ENCODE measurements around the gene PSMB11.
"Not testable (repeated sequence)": the region's sequence is repeated elsewhere in the genome, so short reads cannot be mapped to it uniquely, and the experiment has no call there.

Gene PSMB11

DNA sequence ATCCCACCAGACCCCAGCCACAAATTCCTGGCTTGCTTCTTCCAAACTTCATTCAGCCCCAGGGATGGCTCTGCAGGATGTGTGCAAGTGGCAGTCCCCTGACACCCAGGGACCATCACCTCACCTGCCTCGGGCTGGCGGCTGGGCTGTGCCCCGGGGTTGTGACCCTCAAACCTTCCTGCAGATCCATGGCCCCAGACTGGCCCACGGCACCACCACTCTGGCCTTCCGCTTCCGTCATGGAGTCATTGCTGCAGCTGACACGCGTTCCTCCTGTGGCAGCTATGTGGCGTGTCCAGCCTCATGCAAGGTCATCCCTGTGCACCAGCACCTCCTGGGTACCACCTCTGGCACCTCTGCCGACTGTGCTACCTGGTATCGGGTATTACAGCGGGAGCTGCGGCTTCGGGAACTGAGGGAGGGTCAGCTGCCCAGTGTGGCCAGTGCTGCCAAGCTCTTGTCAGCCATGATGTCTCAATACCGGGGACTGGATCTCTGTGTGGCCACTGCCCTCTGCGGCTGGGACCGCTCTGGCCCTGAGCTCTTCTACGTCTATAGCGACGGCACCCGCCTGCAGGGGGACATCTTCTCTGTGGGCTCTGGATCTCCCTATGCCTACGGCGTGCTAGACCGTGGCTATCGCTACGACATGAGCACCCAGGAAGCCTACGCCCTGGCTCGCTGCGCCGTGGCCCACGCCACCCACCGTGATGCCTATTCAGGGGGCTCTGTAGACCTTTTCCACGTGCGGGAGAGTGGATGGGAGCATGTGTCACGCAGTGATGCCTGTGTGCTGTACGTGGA is at the start of gene PSMB11:
TSS of gene PSMB11 (plus strand) at position 51 of the 804 bp plus-strand sequence. CDS start at position 65, 14 bp downstream.
- DNase-seq (ENCODE audit: low spot score): no peak

DNA sequence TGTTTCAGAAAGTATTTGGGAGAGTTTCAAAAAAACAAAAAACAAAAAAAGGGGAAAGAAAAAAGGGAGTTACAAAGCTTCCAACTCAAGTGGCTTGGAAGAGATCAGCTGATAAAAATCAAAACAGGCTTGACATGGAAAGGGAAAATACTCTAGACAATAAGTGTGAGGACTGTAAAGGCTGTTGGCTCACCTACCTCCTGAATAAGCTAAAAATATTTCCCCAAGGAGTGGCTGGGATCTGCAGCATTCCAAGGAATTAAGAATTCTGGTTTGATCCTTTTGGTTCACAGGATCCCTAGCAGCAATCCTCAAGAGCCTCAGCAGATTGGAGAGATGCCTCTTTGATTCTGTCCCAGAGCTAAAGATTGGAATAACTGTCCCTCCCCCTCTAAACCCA is 48.5 kb upstream of the PSMB11 start:
- no peak for DNase-seq (ENCODE audit: low spot score)

DNA sequence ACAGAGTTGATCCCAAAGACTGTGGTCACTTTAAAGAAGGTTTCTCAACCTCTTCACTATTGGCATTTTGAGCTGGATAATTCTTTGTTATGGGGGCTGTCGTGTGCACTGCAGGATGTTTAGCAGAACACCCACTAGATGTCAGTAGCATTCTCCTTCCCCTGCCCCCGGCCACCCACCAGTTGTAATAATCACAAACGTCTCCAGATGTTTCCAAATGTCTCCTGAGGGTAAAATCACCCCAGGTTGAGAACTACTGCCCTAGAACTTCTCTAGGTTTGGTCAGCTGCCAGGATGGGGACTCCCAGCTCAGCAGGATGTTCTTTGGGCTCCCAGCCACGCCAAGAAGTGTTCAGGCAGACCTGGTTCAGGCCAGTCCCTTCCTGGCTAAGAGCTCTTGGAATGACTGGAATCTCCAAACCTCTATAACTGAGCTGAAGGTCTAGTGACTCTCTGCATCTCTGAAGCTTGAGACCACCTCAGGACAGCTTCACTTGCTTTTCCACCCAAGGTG is 47.2 kb upstream of the PSMB11 start:
- DNase-seq (ENCODE audit: low spot score): peak; percentile 74

GRCh38 chr14:22995889-22996625 is 46.0 kb upstream of the PSMB11 start:
- no peak for DNase-seq (ENCODE audit: low spot score)

DNA sequence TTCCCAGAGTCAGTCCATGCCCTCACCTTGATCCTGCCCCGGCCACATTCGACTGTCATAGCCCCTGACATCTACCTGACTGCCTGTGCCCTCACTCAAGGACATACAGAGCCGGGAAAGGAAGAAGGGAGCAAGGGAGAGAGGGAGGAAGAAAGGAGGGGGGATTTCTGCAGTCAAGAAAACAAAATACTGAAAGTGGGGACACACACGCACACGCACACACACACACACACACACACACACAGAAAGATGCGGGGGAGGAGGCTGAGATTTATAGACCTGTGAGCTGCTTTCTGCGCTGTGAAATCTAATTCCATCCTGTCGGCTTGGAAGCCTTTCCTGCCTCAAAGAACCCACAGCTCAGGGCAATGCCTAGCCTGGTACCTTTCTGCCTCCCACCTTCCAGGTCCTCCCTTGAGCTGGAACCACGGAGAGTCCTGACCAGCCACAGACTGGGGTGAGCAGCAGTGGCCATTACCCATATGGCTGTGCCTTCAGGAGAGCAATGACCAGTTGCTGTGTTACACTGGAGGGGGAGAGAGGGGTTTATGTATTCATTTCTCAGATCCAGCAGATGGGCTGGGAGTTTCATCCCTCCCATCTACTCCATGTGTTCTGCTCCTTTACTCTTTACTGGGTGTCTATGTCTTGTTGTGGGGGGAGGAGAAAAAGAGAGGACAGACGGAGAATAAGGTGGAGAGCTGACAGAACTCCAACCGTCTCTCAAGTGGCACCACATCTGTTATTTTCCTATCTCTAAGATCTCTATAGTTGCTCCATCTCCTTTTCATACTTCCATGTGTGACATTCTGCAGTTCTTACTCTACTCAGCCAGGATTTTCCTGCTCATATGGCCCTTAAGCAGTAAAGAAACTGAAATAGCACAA is 45.0 kb upstream of the PSMB11 start:
- DNase-seq (ENCODE audit: low spot score): no peak

DNA sequence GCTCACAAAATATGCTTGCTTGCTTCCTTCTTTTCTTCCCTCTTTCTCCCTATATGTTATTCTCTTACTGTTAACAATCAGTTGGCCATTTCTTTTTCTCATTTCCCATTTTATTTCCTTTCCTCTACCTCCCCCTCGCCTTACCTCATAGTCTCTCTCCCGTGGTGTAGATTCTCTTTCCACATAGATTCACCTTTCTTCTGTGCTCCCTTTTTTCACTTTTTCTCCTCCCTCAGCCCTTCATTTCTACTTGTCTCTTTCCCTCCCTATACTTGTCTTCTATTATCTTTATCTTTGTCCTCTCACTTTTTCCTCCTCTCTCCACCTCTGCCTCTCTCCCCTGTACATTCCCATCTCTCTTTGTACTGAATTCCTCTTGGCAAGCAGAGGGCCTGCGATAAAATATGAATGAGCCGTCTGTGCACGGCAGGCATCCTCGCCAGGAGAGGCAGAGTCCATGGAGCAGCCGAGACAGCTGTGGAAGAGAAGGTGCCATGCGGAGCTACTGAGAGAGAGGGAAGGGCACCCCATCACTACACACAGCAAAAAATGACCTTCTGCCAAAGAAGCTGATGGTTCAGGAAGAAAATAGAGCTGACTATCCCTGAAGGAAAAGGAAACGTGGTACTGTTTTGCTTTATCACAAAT is 44.2 kb upstream of the PSMB11 start:
- no peak for DNase-seq (ENCODE audit: low spot score)

- no peak for DNase-seq (ENCODE audit: low spot score)
These were observed 43.5 kb upstream of the PSMB11 start for GRCh38 chr14:22998329-22999012.

DNA sequence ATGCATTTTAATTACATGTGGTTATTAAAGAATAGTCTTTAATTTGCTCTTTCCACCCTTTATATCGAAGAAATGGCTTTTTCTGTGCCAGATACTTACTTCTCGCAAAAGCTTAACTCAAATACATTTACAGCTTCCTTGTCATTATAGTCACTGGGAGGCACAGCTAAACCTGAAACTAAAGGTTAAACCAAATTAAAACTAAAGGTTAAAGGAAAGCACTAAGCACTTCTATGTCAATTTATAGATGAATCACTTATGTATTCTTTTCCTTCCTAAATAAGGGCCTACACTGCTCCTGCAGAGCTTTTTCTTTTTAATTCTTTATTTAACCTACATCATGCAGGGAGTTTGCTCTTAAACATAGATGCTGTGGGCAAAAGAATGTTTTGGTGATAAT is 41.2 kb upstream of the PSMB11 start:
- DNase-seq (ENCODE audit: low spot score): no peak

GRCh38 chr14:23002592-23002991 is 39.4 kb upstream of the PSMB11 start:
- no peak for DNase-seq (ENCODE audit: low spot score)

DNA sequence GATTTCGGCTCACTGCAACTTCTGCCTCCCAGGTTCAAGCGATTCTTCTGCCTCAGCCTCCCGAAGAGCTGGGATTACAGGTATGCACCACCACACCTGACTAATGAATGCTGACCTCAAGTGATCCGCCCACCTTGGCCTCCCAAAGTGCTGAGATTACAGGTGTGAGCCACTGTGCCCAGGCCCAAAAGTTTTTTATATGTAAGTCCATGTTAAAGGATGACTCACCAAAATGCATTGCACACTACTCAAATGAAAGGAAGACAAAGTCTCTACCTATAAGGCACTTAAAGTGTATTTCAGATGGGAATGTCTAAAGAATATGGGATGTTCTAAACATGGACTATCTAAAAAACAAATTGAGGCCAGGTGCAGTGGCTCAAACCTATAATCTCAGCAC is 37.7 kb upstream of the PSMB11 start:
- not testable (repeated sequence) for DNase-seq (ENCODE audit: low spot score)

DNA sequence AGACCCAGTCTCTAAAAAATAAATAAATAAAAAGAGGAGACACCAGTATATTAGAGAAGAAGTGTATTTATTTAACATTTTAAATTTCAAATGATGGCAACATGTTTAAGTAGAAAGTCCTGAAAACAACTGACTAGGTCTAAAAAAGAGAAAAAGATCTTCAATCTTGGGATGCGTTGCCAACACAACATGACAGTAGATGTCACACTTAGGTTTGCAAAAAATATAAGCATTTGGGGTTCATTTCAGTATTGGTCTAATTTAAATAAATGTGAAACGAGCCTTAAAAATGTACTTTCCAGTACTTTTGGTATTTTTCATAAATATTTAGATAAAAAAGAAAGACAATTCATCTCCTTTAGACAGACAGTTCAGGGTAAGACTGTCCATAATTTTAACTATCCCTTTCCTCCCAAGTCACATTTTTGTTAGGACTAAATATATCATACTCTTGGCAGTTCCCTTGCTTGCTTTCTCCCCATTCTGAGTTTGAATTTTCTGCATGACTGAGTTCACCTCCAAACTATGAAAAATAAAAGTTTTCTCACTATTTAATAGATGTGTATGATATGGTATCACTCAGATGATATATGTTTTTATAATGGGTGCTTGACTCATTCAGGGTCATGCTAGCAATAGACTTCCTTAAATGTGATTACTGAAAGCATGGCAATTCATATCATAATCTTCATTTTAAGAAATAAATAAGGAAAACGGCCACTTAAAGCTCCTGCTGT is 36.4 kb upstream of the PSMB11 start:
- DNase-seq (ENCODE audit: low spot score): no peak

DNA sequence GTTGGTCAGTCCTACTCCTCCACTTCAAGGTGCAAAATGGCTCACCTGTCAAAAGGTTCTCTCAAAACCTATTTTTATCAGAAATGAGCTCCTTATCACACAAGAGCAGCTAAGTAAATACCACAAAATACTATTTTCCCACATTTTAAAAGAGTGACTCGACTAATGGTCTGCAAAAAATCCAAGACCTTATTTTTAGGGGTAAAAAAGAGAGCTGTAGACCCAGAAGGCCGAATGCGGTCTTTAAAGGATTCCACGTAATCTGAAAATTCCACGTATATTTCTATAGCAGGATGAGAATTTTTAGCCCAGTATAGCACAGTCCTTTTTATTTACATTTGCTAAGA is 35.9 kb upstream of the PSMB11 start:
- DNase-seq (ENCODE audit: low spot score): no peak

DNA sequence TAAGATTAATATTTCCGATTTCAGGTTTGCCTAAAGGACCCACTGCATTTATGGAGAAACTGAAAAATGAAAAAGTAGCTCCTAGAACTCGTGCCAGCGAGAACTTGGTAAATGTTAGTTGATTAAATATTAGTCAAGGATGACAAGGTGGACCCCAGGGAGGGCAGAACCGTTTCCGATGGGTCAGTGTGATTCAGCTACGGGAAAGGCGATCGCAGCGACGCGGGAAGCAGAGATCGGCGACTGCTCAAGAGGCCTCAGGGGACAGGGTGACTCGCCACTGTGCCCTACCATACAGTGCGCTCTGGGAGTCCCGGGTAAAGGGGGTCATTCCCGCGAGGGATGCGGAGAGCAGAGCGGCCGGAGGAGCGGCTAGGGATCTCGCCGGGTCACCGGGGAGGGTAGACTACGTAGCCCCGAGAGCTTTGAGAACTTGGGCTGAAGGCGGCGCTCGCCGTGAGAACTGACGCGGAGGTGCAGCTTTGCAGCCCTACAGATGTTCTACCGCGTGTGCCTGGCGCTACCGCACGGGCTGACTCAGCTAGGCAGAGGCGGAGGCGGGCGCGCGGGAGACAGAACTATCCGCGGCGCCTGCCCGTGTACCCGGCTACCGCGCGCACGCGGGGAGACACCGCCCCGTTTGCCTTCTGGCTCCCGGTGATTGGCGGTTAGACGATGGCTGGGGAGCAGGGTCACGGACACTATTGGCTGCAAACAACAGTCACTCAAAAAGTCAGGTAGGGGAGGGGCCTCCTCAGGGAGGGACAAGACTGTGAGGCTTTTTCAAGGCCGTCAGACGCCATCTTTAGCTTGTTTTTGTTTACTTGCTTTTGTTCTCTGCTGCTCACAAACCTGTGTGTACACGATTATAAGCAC is 35.2 kb upstream of the PSMB11 start:
- peak; percentile 98 for DNase-seq (ENCODE audit: low spot score)

- no peak for DNase-seq (ENCODE audit: low spot score)
These were observed 33.2 kb upstream of the PSMB11 start for GRCh38 chr14:23008831-23009230.

DNA sequence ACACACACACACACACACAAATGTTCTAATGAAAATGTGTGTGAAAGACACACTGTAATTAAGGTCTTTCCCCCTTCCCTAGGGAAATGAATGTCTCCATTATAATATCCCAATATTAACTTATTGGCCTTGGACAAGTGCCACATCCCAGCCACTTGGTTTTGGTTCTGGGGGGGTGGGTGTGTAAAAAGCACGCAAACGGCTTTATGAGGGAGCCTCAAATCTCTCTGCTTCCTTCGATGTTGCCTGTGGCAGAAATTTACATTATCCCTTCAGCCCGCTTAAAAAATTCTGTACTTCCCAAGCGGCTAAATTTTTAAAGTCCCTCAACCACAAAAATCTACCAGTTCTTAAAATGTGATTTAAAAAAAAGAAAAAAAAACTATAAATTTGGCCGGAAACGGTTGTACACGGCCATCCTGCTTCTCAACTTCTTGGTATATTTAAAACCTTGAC is 32.5 kb upstream of the PSMB11 start:
- DNase-seq (ENCODE audit: low spot score): no peak

GRCh38 chr14:23009939-23010726 is 31.9 kb upstream of the PSMB11 start, which contains the start of gene C14orf93:
TSS of gene C14orf93 (minus strand) at chr14:23010143. CDS start at chr14:22999023, 11,120 bp downstream.
- DNase-seq (ENCODE audit: low spot score): peak; percentile 93

- no peak for DNase-seq (ENCODE audit: low spot score)
These were observed 28.8 kb upstream of the PSMB11 start for GRCh38 chr14:23013054-23013748.

DNA sequence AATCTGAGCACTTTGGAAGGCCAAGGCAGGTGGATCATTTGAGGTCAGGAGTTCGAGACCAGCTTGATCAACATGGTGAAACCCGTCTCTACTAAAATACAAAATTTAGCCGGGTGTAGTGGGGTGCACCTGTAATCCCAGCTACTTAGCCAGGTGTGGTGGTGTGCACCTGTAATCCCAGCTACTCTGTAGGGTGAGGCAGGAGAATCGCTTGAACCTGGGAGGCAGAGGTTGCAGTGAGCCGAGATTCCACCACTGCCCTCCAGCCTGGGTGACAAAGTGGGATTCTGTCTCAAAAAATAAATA is 28.3 kb upstream of the PSMB11 start:
- DNase-seq (ENCODE audit: low spot score): not testable (repeated sequence)
